GDM1 (cell line): ENCODE results near the gene EBP.

Experiments used
- DNase-seq: peaks from one replicate; lab custom pipeline; 2025; lab: John Stamatoyannopoulos, UW

EBP gene

DNA sequence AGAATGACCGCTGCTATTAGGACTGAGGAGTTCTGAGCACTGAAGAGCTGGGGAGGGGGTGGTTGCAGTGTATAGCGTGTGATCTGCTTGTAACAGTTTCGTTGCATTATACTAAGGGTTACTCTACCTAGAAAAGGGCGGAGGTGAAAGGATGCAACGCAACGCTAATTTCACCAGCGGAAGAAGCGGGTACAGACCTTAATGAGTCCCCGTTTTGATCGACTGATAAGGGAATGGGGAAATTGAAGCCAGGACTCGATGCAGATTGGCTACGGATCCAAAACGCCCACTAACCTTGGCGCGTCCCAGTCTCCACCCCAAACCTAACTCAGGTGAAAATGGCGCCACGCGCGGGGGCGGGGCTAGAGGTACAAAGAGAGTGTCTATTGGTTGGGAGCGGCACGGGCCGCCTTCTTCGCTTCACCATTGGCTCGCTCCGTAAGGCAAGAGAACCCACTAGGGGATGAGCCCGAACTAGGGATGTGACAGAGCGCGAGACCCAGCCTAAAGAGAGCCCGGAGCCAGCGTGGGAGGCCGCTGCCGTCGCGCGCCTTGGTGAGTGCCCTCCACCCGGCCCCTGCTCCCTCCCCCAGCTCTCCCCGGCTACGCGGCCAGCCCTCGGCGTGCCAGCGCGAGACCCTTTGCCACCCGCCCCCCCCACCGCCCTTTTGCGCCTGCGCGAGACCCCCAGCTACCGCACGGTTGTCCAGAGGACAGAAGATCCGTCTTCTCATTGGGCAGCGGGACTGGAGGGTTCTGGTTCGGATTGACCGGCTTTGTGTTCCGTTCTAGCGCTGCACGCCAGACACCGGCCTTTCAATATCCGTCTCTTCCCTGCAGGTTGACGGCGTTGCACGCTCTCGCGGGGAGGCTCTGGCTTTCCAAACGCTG, at the start of gene EBP:
Gene EBP, plus strand, starts transcription at position 456 of the 891 bp plus-strand sequence. CDS start 1,964 bp downstream, outside the sequence.
- peak; percentile 83 for DNase-seq

DNA sequence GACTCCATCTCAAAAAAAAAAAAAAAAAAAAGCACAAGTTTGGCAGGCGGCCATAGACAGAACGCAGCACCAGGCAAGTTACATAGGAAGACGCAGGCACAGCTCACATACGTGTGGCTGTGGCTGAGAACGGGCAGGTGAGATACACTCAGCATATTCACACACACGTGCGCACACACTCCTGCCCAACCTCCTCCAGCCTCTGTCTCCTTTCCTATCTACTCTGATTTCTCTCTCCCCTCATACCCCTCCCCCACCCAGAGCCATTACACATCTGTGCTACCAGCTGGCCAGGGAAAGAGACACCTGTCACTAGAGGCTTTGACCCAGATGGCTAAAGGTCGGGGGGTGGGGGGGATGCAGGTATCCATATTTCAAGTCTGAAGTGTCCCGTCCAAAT, 49.4 kb upstream of the EBP start:
- no peak for DNase-seq

DNA sequence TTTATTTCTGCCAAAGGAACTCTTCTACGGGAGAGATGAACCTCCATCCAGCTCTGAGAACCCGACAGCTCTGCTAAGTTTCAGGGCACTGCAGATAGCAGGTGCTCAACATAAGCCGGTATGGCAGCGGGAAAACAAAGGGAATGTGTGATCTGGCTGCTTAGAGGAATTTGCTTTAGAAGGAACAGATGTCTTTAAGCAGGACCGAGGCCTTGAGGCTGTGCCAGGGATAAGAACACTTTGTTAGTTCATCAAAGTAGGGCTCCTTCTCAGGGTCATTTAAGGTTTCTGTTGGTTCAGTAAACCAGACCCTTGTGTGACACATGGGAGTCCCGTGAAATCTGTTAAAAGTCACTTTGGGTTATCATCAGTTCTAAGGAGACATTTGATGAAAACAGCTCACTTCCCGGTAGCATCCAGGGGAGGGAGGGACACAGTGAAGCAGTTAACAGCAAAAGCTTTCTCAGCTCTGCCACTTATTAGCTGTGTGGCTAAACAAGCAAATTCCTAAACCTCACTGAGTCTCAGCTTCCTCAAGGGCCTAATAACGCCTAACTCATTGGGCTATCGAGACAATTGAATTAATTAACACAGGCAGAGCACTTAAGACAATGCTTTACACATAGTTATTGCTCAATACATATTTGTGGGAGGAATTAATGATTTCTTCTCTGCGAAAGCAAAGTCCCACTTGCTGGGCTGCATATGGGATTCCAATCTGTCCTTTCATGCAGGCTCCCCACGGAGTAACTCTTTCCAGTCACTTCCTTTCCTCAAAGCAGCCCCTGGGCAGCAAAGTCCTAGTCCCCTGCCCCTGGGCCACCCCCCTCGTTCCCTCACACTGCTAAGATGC, 48.5 kb upstream of the EBP start:
- DNase-seq: no peak

DNA sequence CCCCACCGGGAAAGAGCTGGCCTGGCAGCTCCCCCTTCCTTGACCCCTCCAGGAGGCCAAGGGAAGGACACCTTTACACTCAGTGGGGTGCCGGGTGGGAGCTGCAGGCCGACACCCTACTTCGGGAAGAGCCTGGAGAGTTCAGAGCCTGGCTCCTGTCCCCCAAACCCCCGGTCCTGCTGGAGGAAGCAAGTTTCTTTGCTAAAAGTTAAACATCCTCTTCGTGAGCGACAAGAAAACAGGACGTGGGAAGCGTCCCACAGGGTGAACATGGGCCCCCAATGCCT, 48.0 kb upstream of the EBP start:
- no peak for DNase-seq

DNA sequence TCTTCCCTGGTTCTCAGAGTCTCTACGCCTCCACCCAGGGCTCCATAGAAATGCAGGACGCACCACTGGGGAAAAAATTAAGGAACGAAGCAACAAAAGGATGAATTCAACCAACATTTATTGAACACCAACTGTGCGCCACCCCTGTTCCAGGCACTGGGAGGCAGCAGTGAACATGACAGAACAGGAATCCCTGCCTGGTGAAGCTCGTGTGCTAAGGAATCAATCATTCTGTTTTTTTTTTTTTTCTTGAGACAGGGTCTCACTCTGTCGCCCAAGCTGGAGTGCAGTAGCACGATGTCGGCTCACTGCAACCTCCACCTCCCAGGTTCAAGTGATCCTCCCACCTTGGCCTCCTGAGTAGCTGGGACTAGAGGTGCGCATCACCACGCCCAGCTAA, 47.5 kb upstream of the EBP start:
- DNase-seq: no peak

DNA sequence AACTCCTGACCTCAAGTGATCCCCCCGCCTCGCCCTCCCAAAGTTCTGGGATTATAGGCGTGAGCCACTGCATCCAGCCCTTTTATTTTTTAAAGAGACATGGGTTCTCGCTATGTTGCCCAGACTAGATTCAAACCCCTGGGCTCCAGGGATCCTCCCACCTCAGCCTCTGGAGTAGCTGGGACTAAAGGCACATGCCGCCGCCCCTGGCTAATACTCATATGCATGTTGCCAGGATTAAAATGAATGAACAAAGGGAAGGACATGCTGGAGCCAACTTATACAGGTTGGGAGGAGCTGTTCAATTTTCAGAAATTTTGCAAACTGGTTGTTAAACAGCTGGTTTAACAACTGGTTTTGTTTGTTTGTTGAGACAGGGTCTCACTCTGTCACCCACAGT, 47.0 kb upstream of the EBP start:
- no peak for DNase-seq

DNA sequence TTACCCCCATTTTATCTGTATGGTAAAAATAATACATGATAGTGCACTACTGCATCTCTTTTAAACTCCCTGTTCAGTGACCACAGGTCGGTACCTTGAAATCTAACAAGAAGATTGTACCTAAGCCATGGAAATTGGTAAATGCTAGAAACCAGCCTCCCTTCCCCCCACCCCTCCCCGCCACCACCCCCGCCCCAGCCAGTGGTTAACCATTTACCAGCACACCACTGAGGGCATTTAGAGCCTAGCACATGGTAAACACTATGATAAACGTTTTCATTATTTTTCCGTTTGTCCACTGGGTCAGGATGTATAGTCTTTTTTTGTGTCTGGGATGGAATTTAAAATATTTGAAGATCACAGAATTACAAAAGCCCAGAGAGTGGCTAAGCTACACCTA, 46.3 kb upstream of the EBP start:
- DNase-seq: no peak

DNA sequence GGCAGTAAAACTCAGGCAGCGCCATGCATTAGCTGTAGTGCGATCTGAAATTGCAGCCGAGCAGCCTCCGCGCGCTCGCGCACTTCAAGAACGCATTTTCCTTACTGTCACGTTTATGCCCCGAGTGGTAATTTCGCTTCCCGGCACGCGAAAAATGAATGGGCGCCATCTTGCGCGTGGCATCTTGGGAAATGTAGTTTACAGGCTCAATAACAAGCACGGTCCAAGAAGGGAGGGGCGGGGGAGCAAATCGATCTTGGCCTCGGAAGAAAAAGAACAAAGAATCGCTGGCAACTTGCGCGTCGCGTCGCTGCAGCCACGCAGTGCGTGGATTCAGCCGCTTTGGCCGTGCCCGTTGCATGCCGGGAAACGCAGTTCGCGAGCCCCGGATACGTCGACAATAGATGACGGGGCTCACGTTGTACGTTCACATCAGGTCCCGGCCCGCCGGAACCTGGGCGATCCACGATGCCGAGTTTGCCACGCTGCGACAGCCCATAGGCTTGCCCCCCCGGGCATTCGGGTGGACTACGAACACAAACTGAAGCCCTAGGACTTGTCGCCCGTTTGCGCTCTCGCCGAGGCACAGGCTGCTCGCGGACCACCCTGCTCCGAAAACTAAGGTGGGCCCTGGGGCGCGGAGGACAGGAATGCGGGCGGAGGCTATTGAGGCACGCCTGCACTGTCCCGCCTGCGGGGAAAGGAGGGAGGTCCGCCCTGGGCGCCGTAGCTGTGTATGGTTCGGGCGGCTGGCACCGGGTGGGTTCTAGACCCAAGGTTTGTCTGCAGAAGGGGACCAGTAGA, 45.6 kb upstream of the EBP start, which contains the start of gene FTSJ1:
Gene FTSJ1, plus strand, starts transcription at position 426 of the 804 bp plus-strand sequence. CDS start 1,849 bp downstream, outside the sequence.
- peak; percentile 83 for DNase-seq

DNA sequence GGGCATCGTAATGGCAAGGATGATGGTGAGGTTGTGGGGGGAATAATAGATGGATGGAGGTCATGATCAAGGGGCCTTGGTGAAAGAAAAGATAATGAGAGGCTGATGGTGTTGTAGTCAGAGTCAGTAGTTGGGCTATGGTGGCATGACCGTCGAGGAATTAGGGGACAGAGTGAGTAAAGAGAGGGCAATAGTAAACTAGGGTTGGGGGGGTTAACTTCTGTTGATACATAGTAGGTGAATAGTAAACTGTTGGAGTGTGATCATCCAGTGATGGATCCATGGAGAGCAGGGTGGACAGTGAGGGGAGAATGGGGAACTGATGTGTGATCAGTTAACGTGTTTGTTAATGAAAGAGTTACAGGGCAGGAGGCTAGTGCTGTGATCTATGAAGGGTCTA, 44.7 kb upstream of the EBP start:
- DNase-seq: no peak

DNA sequence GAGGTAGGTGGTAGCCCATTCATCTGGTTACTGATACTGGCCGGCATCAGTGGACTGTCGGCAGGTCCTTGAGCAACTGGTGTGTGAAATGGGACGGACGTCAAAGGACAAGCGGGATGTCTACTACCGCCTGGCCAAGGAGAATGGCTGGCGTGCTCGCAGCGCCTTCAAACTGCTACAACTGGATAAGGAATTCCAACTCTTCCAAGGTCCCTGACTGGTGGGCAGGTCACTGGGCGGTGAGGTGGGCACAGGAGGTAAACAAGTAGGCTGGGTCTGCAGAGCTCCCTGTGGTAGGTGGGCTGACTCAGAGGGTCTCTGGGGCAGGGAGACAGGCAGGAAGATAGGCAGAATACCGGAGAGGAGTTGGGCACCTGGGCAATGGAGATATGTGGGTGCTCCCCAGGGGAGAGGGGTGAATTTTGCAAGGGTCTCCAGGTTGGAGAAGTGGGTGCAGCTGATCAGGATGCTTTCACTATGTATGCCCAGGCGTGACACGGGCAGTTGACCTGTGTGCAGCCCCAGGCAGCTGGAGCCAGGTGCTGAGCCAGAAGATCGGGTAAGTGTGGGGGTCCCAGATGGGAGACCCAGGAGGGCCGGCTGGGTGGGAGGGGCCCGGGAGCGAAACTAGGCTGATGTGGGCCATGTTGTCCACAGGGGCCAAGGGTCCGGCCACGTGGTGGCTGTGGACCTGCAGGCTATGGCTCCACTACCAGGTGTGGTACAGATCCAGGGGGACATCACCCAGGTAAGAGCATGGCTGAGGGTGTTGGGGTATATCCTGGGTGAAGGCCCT, 43.5 kb upstream of the EBP start:
- no peak for DNase-seq

DNA sequence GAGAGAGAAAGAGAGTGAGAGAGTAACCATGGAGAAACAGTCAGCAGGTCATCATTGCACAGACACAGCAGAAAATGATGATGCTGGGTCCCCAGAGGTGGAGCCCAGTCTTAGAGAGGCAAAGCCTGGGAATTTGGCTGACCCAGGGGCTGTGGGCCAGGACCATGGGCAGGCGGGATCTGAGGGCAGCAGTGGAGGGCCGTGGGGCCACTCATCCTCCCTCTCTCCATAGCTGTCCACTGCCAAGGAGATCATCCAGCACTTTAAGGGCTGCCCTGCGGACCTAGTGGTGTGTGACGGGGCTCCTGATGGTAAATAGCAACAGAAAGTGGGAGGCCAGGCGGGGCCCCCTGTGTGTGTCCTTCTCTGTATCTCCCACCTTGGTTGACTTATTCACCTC, 42.8 kb upstream of the EBP start:
- DNase-seq: no peak

DNA sequence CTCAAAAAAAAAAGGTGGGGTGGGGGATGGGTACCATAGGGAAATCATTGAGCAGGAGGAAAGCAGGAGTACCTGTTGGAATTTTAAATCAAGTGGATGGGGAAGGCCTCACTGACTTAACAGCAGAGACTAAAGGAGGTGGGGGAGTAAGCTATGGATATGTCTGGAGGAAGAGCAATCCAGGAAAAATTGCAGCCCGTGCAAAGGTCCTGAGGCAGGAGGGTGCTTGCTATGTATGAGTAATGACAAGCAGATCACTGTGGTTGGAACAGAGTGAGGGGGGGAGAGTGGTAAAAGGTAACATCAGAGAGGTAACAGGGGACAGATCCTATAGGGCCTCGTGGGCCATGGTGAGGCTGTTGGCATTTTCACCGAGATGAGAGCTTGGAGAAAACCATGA, 41.5 kb upstream of the EBP start:
- no peak for DNase-seq

DNA sequence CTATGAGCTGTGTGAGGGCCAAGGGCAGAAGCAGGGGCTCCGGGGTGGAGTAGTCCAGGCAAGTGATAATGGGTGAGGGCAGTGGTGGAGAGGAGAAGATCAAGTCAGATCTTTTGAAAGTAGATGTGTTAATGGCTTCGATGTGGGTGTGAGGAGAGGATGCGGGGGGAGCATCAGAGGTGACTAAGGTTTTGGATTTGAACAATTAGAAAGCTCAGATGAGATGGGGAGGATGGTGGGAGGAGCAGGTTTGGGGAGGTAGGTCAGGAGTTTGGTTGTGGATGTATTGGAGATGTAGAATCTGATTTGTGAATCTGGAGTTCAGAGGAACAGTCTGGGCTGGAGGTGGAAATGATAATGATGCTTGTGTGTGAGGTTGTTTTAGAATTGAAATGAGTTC, 41.0 kb upstream of the EBP start:
- DNase-seq: no peak

DNA sequence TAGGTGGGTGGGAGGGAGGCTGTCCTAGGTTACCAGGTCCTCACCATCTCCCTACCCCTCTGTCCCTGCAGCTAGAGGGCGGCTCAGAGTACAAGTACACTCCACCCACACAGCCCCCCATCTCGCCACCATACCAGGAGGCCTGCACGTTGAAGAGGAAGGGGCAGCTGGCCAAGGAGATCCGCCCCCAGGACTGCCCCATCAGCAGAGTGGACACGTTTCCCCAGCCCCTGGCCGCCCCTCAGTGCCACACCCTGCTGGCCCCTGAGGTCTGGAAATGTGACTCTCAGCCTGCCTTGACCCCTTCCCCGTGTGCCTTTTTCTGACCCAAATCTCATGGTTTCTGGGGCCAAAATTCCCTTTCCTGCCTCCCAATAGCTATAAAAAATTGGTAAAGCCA, 39.1 kb upstream of the EBP start:
- no peak for DNase-seq

DNA sequence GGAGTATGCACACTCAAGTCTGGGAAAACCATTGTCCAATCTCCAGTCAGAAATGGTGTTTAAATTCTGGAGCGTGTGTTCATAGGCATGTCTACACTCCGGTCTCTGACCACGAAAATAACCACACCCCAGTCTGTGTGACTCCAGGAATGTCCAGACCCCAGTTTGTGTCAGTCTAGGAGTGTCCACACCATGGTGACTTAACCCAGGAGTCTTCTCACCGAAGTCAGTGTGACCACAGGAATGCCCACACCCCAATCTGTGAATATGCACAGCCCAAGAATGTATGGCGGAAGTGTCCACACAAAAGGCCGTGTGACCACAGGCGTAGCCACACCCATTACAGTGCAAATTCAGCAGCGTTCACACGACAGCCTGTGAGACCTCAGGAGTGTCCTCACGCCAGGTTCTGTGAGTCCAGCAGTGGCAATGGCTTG, 34.2 kb upstream of the EBP start:
- DNase-seq: no peak

DNA sequence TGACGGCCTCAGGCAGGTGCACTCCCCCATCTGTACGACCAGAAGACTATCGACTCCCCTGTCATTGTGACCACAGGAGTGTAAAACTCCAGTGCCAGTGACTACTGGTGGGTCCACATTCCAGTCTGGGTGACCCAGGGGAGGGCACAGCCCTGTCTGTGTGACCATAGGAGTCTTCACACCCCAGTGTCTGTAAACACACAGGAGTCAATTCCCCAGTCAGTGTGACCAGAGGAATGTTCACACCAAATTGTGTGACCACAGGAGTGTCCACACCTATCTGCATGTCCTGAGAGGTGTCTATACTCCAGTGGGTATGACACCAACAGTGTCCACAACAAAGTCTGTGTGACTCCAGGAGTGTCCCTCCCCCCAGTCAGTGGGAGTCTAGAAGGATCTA, 33.6 kb upstream of the EBP start:
- no peak for DNase-seq

DNA sequence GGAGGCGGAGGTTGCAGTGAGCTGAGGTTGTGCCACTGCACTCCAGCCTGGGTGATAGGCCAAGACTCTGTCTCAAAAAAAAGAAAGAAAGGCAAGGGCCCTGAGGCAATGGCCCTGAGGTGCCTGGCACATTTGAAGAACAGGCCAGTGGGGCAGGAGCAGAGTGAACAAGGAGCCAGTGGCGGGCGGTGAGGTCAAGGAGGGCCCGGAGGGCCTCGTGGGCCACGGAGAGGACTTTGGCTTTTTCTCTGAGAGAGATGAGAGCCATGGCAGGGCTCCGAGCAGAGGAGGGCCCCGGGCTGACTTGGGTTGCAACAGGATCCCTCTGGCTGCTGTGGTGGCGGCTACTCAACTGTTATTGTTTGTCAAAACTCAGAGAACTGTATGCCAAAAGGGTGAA, 32.3 kb upstream of the EBP start:
- DNase-seq: no peak

DNA sequence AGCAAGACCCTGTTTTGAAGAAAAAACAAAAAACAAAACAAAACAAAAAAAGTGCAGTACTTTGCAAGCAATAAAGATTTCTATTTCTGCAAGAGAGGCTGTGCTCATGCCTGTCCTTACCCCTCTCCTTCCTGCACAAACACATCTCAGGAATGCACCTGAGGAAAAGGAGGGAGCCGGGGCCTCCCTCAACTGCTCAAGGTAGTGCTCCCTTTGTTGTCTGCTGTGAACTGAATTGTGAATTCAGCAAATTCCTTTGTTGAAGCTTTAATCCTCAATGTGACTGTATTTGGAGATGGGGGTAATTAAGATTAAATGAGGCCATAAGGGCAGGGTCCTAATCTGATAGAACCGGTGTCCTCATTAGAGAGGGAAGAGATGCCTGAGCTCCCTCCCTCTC, 31.7 kb upstream of the EBP start:
- no peak for DNase-seq

DNA sequence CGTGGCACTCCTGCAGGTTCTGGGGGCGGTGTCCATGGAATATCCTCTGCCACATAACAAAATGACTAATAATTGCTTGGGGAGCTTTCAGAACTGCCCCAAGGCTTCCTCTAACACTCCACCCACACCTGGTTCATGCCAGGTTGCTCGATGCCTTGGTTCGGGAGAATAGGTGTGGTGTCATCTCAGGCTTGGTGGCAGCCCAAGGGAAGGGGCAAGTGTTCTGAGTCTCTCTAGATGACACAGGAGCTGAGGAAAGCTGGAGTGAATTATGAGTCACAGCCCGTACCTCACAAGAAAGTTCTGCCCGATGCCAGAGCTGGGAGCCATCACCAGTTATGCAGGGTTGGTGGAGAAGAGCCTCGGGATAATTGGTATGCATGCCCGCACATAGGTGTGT, 30.9 kb upstream of the EBP start:
- DNase-seq: no peak

DNA sequence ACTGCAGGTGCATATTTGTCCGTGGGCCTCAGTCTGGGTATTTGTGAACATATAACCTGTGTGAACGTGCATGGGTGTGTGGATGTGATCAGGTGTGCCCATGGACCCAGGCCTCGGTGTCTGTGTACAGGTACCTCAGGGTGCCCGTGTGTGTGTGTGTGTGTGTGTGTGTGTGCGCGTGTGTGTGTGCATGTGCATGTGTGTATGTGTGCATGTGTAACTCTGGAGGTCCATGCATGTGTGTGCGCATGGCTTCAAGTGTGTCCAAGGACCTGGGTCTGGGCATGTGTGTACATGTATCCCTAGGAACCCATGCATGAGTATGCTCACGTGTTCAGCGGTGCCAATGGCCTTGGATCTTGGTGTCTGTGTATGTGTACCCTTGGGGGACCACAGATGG, 29.8 kb upstream of the EBP start:
- no peak for DNase-seq

DNA sequence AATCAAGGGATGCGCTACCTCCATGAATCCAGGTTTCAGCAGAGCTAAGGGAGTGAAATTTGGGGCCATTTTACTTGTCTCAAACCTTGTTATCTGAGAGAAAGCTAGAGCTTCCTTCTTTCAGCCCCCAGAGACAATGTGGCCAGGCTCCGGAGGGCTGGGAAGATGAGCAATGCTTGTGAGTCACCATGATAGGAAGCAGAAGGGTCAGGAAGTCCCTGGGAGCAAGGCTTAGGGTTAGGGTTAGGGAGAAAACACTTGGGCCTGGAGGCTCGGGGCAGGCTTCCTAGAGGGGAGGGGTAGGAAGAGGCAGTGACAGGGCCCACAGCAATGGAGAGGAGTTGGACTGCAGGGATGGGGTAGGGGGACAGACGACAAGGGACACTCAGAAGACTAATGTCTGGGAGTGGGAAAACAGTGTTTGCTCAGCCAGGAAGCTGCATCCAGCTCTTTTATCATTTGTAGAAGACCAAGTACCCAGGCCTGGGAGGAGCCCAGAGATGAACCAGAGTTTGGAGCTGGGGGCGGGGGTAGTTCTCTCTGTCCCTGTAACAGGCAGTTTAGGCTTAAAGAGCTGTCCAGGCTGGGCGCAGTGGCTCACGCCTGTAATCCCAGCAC, 29.2 kb upstream of the EBP start:
- no peak for DNase-seq
